ENCODE data around the gene OVAAL.
A peak's percentile ranks its signal among the peaks of the same experiment; 100 is the strongest.

The OVAAL gene

GRCh38 chr1:180542113-180542837 lies 16.5 kb upstream of the OVAAL start:
- TF ChIP-seq TCF4 (CRISPR knock-in tag; IDR thresholded peaks at IDR 0.05; ENCODE audit: borderline replicate concordance): no peak
- no peak for TF ChIP-seq ZNF565 (CRISPR knock-in tag; conservative IDR thresholded peaks at IDR 0.05; ENCODE audit: low read depth)
- no peak for TF ChIP-seq ESRRG (CRISPR knock-in tag; IDR thresholded peaks at IDR 0.05)
- TF ChIP-seq OSR1 (CRISPR knock-in tag; IDR thresholded peaks at IDR 0.05): no peak
- TF ChIP-seq ZNF70 (CRISPR knock-in tag; IDR thresholded peaks at IDR 0.05): no peak
- TF ChIP-seq RARB (CRISPR knock-in tag; IDR thresholded peaks at IDR 0.05): no peak
- TF ChIP-seq ZFP30 (CRISPR knock-in tag; IDR thresholded peaks at IDR 0.05): no peak
- no peak for TF ChIP-seq PPARA (CRISPR knock-in tag; IDR thresholded peaks at IDR 0.05; ENCODE audit: borderline replicate concordance)
- no peak for TF ChIP-seq GLIS3 (CRISPR knock-in tag; IDR thresholded peaks at IDR 0.05)
- TF ChIP-seq ARNTL (CRISPR knock-in tag; IDR thresholded peaks at IDR 0.05; ENCODE audit: borderline replicate concordance, low read depth): no peak
- no peak for TF ChIP-seq ISL1 (CRISPR knock-in tag; IDR thresholded peaks at IDR 0.05)
- ATAC-seq: peak; percentile 41

- TF ChIP-seq TSHZ2 (CRISPR knock-in tag; IDR thresholded peaks at IDR 0.05): no peak
- TF ChIP-seq PATZ1 (CRISPR knock-in tag; IDR thresholded peaks at IDR 0.05; ENCODE audit: borderline replicate concordance): no peak
- peak; percentile 73 for ATAC-seq
Observed at GRCh38 chr1:180542838-180543145, 16.0 kb upstream of the OVAAL start.

GRCh38 chr1:180544050-180544449 lies 14.7 kb upstream of the OVAAL start:
- ATAC-seq: no peak
- TF ChIP-seq ZNF70 (CRISPR knock-in tag; IDR thresholded peaks at IDR 0.05) (no peak), ZFP30 (CRISPR knock-in tag; IDR thresholded peaks at IDR 0.05) (no peak), PPARA (CRISPR knock-in tag; IDR thresholded peaks at IDR 0.05; ENCODE audit: borderline replicate concordance) (no peak), TCF4 (CRISPR knock-in tag; IDR thresholded peaks at IDR 0.05; ENCODE audit: borderline replicate concordance) (no peak), CSRNP3 (CRISPR knock-in tag; IDR thresholded peaks at IDR 0.05) (no peak), POU6F1 (CRISPR knock-in tag; IDR thresholded peaks at IDR 0.05; ENCODE audit: borderline replicate concordance, low read depth) (no peak), ZFP3 (CRISPR knock-in tag; IDR thresholded peaks at IDR 0.05) (no peak), ISL1 (CRISPR knock-in tag; IDR thresholded peaks at IDR 0.05) (no peak), CREB5 (CRISPR knock-in tag; IDR thresholded peaks at IDR 0.05; ENCODE audit: low read depth) (no peak), BACH2 (CRISPR knock-in tag; IDR thresholded peaks at IDR 0.05; ENCODE audit: borderline replicate concordance) (no peak)

GRCh38 chr1:180545991-180546390 lies 12.8 kb upstream of the OVAAL start:
- ATAC-seq: no peak
- TF ChIP-seq POU6F1 (CRISPR knock-in tag; IDR thresholded peaks at IDR 0.05; ENCODE audit: borderline replicate concordance, low read depth) (no peak), ARNTL (CRISPR knock-in tag; IDR thresholded peaks at IDR 0.05; ENCODE audit: borderline replicate concordance, low read depth) (no peak), GLIS3 (CRISPR knock-in tag; IDR thresholded peaks at IDR 0.05) (no peak), ZFP30 (CRISPR knock-in tag; IDR thresholded peaks at IDR 0.05) (no peak), ZFP3 (CRISPR knock-in tag; IDR thresholded peaks at IDR 0.05) (no peak), CSRNP3 (CRISPR knock-in tag; IDR thresholded peaks at IDR 0.05) (no peak), PATZ1 (CRISPR knock-in tag; IDR thresholded peaks at IDR 0.05; ENCODE audit: borderline replicate concordance) (no peak)

All from SK-N-SH treated with all-trans-retinoic acid at 6 μM for 48 hours (cell line).